Mesenchymal stem cell (in vitro differentiated cells and primary cell): ENCODE results near the gene LHFPL6.

Source experiments
- DNase-seq: peaks from one replicate; pipeline ENCODE4 v3.0.0-alpha.2; 2013
- H2AFZ ChIP-seq: one replicate; pipeline ENCODE4 v1.6.1; 2013; ENCODE audit warnings: low read depth, mild to moderate bottlenecking, control low read depth, inconsistent platforms, low read length, moderate library complexity
- H2AK5ac ChIP-seq: 2 replicates; pipeline ENCODE4 v1.6.1; 2013; ENCODE audit warnings: low read length, moderate library complexity, mild to moderate bottlenecking, inconsistent platforms; ENCODE audit not compliant: severe bottlenecking
- H2BK120ac ChIP-seq: one replicate; pipeline ENCODE4 v1.6.1; 2013; ENCODE audit warnings: low read depth, mild to moderate bottlenecking, inconsistent platforms, low read length, moderate library complexity
- H2BK12ac ChIP-seq, 2 experiments: one replicate each; pipeline ENCODE4 v1.6.1; 2013; ENCODE audit warnings: inconsistent platforms in 2 of 2, low read length in 2 of 2, mild to moderate bottlenecking in 2 of 2, moderate library complexity in 2 of 2, control low read depth in 1 of 2
- H2BK15ac ChIP-seq: one replicate; pipeline ENCODE4 v1.6.1; 2013; ENCODE audit warnings: mild to moderate bottlenecking, low read depth, inconsistent platforms; ENCODE audit not compliant: poor library complexity, severe bottlenecking
- H2BK5ac ChIP-seq: 2 replicates; pipeline ENCODE4 v1.6.1; 2013; ENCODE audit warnings: low read depth, mild to moderate bottlenecking, low read length, control low read depth, inconsistent platforms; ENCODE audit not compliant: poor library complexity, severe bottlenecking
- H3K14ac ChIP-seq, 2 experiments: one replicate each; pipeline ENCODE4 v1.6.1; 2013; ENCODE audit warnings: inconsistent platforms in 2 of 2, low read length in 2 of 2, control low read depth in 1 of 2, mild to moderate bottlenecking in 1 of 2, moderate library complexity in 1 of 2
- H3K18ac ChIP-seq, 2 experiments: one replicate each; pipeline ENCODE4 v1.6.1; 2013; ENCODE audit warnings: inconsistent platforms in 2 of 2, low read length in 2 of 2, control low read depth in 1 of 2, low read depth in 1 of 2, mild to moderate bottlenecking in 1 of 2
- H3K23ac ChIP-seq, 2 experiments: one replicate each; pipeline ENCODE4 v1.6.1; 2013; ENCODE audit warnings: inconsistent platforms in 2 of 2, low read length in 2 of 2, mild to moderate bottlenecking in 2 of 2, moderate library complexity in 2 of 2, control low read depth in 1 of 2
- H3K27ac ChIP-seq: 2 replicates; pipeline ENCODE4 v1.5.1; 2013; ENCODE audit warnings: mild to moderate bottlenecking, moderate library complexity, low read length, control low read depth, inconsistent platforms; ENCODE audit not compliant: poor library complexity, severe bottlenecking
- H3K27me3 ChIP-seq, 2 experiments: 2 replicates each; pipeline versions ENCODE4 v1.6.1 to v1.7.0; 2013; ENCODE audit warnings: low read length in 2 of 2, mild to moderate bottlenecking in 2 of 2, moderate library complexity in 2 of 2, control low read depth in 1 of 2, inconsistent platforms in 1 of 2; ENCODE audit not compliant: control insufficient read depth in 1 of 2, insufficient read depth in 1 of 2
- H3K36me3 ChIP-seq, 2 experiments: 2 replicates each; pipeline versions ENCODE4 v1.6.1 to v1.7.0; 2013; ENCODE audit warnings: low read length in 2 of 2, control low read depth in 1 of 2, inconsistent platforms in 1 of 2, low read depth in 1 of 2, mild to moderate bottlenecking in 1 of 2; ENCODE audit not compliant: insufficient read depth in 2 of 2, control insufficient read depth in 1 of 2
- H3K4ac ChIP-seq, 2 experiments: one replicate each; pipeline ENCODE4 v1.6.1; 2013; ENCODE audit warnings: inconsistent platforms in 2 of 2, low read length in 2 of 2, mild to moderate bottlenecking in 2 of 2, moderate library complexity in 2 of 2, control low read depth in 1 of 2, low read depth in 1 of 2
- H3K4me1 ChIP-seq: 2 replicates; pipeline ENCODE4 v1.6.1; 2013; ENCODE audit warnings: low read depth, low read length, control low read depth; ENCODE audit not compliant: control insufficient read depth, insufficient read depth
- H3K4me2 ChIP-seq: 2 replicates; pipeline ENCODE4 v1.6.1; 2013; ENCODE audit warnings: low read length, mild to moderate bottlenecking, inconsistent platforms; ENCODE audit not compliant: poor library complexity, severe bottlenecking
- H3K4me3 ChIP-seq, 2 experiments: 2 replicates each; pipeline versions ENCODE4 v1.5.1 to v1.7.0; 2013; ENCODE audit warnings: low read length in 2 of 2, mild to moderate bottlenecking in 2 of 2, control low read depth in 1 of 2, low read depth in 1 of 2; ENCODE audit not compliant: insufficient read depth in 1 of 2
- H3K79me1 ChIP-seq: replicated peaks from 2 replicates; pipeline ENCODE4 v1.6.1; 2013; ENCODE audit warnings: mild to moderate bottlenecking, control low read depth, low read length, inconsistent platforms; ENCODE audit not compliant: poor library complexity, severe bottlenecking
- H3K9ac ChIP-seq: 2 replicates; pipeline ENCODE4 v1.7.0; 2013; ENCODE audit warnings: mild to moderate bottlenecking, low read length, moderate library complexity
- H3K9me3 ChIP-seq: 2 replicates; pipeline ENCODE4 v1.7.0; 2013; ENCODE audit warnings: mild to moderate bottlenecking, low read length; ENCODE audit not compliant: control insufficient read depth
- H4K8ac ChIP-seq: one replicate; pipeline ENCODE4 v1.6.1; 2013; ENCODE audit warnings: inconsistent platforms, mild to moderate bottlenecking, low read length, moderate library complexity
- H4K91ac ChIP-seq: one replicate; pipeline ENCODE4 v1.6.1; 2013; ENCODE audit warnings: mild to moderate bottlenecking, low read length, inconsistent platforms
- WGBS: methylation state at CpG from one replicate; pipeline ENCODE4 v1.1.7; 2013; ENCODE audit warnings: mixed read lengths; 5-methylcytosine and 5-hydroxymethylcytosine counted together

Gene LHFPL6

GRCh38 chr13:39371706-39372105 is 231.3 kb downstream of the LHFPL6 start:
- H3K27me3 ChIP-seq = no peaks in the 10 kb centered on the region
- H3K36me3 ChIP-seq = no peaks in the 10 kb centered on the region
- no peak overlapping the region for H3K4me3 ChIP-seq
- H3K27ac ChIP-seq = no peak overlapping the region
- H3K9me3 ChIP-seq = no peaks in the 10 kb centered on the region
- H2BK120ac ChIP-seq = no peak overlapping the region
- no peak overlapping the region for H3K23ac ChIP-seq
- H3K4me2 ChIP-seq = no peak overlapping the region
- H4K8ac ChIP-seq = no peak overlapping the region
- H4K91ac ChIP-seq = no peak overlapping the region
- no peak overlapping the region for H2BK12ac ChIP-seq
- no peak overlapping the region for H3K18ac ChIP-seq
- H2AK5ac ChIP-seq = no peak overlapping the region
- H3K9ac ChIP-seq = no peak overlapping the region
- no peak overlapping the region for H2BK15ac ChIP-seq
- no peak overlapping the region for H3K4ac ChIP-seq
- H2AFZ ChIP-seq = no peak overlapping the region
- peaks cover 9% of the 10 kb centered on the region for H3K79me1 ChIP-seq
- no peak overlapping the region for H3K14ac ChIP-seq
- H2BK5ac ChIP-seq = no peak overlapping the region
- H3K4me1 ChIP-seq = no peaks in the 10 kb centered on the region
- WGBS = 93% methylated on average over 5 of the region's 5 CpGs
- no peak for DNase-seq

GRCh38 chr13:39370554-39370953 is 232.4 kb downstream of the LHFPL6 start:
- Histone ChIP-seq H2BK12ac (no peak overlapping the region), H2AFZ (no peak overlapping the region), H2BK15ac (no peak overlapping the region)

GRCh38 chr13:39370048-39370447 is 232.9 kb downstream of the LHFPL6 start:
- H3K4me3 ChIP-seq = no peak overlapping the region
- H3K36me3 ChIP-seq = no peaks in the 10 kb centered on the region
- H3K79me1 ChIP-seq = peaks cover 9% of the 10 kb centered on the region
- H2BK5ac ChIP-seq = no peak overlapping the region
- H4K8ac ChIP-seq = no peak overlapping the region
- no peaks in the 10 kb centered on the region for H3K27me3 ChIP-seq
- no peak overlapping the region for H2BK15ac ChIP-seq
- H3K14ac ChIP-seq = no peak overlapping the region
- no peak for DNase-seq
- no peak overlapping the region for H3K27ac ChIP-seq
- no peak overlapping the region for H3K4ac ChIP-seq
- no peak overlapping the region for H2BK12ac ChIP-seq
- WGBS = over 99% methylated on average over 3 of the region's 3 CpGs
- H3K9me3 ChIP-seq = no peaks in the 10 kb centered on the region
- no peak overlapping the region for H2AFZ ChIP-seq
- no peak overlapping the region for H4K91ac ChIP-seq
- no peak overlapping the region for H2AK5ac ChIP-seq
- no peak overlapping the region for H2BK120ac ChIP-seq
- no peak overlapping the region for H3K23ac ChIP-seq
- no peaks in the 10 kb centered on the region for H3K4me1 ChIP-seq
- H3K4me2 ChIP-seq = no peak overlapping the region
- no peak overlapping the region for H3K18ac ChIP-seq
- H3K9ac ChIP-seq = no peak overlapping the region

More at GRCh38 chr13:39370554-39370953, 232.4 kb downstream of the LHFPL6 start:
- H3K27ac ChIP-seq = no peak overlapping the region
- H3K4me1 ChIP-seq = no peaks in the 10 kb centered on the region
- no peak overlapping the region for H3K14ac ChIP-seq
- H2BK120ac ChIP-seq = no peak overlapping the region
- H3K9ac ChIP-seq = no peak overlapping the region
- WGBS = 65% methylated on average over 4 of the region's 4 CpGs
- H4K91ac ChIP-seq = no peak overlapping the region
- H3K36me3 ChIP-seq = no peaks in the 10 kb centered on the region
- no peak overlapping the region for H3K4me2 ChIP-seq
- no peak overlapping the region for H3K4me3 ChIP-seq
- H3K4ac ChIP-seq = no peak overlapping the region
- H3K79me1 ChIP-seq = peaks cover 9% of the 10 kb centered on the region
- H3K27me3 ChIP-seq = no peaks in the 10 kb centered on the region
- no peak overlapping the region for H2BK5ac ChIP-seq
- H4K8ac ChIP-seq = no peak overlapping the region
- no peak overlapping the region for H2AK5ac ChIP-seq
- H3K18ac ChIP-seq = no peak overlapping the region
- no peak overlapping the region for H3K23ac ChIP-seq
- no peaks in the 10 kb centered on the region for H3K9me3 ChIP-seq
- peak; percentile 46 for DNase-seq

- Histone ChIP-seq H4K91ac (no peak overlapping the region), H3K4me2 (no peak overlapping the region), H2BK5ac (no peak overlapping the region), H2BK12ac (no peak overlapping the region), H3K36me3 (no peaks in the 10 kb centered on the region), H3K27me3 (no peaks in the 10 kb centered on the region), H3K23ac (no peak overlapping the region), H3K4me3 (no peak overlapping the region), H2BK15ac (no peak overlapping the region), H3K9ac (no peak overlapping the region), H2AK5ac (no peak overlapping the region), H3K14ac (no peak overlapping the region), H4K8ac (no peak overlapping the region), H3K9me3 (no peaks in the 10 kb centered on the region), H3K27ac (no peak overlapping the region), H3K18ac (no peak overlapping the region), H3K4ac (no peak overlapping the region), H2BK120ac (no peak overlapping the region), H3K4me1 (no peaks in the 10 kb centered on the region), H3K79me1 (peaks cover 11% of the 10 kb centered on the region), H2AFZ (no peak overlapping the region)
- DNase-seq = no peak
- 46% methylated on average over 1 of the region's 1 CpG for WGBS
These were observed 233.7 kb downstream of the LHFPL6 start for GRCh38 chr13:39369161-39369890.
